Astrocyte (in vitro differentiated cells and primary cell): ENCODE data around the gene RAB22A. TPM values are rescaled to one million over a fixed set of nuclear protein-coding genes. Genes with fewer than 3 reads are reported as not detected.

Experiments
- DNase-seq: peaks from one replicate; pipeline ENCODE4 v3.0.0-alpha.2; 2010; ENCODE audit warnings: low read depth
- FAIRE-seq: peaks from 2 replicates; lab custom pipeline; 2011; peaks lifted over from hg19 to GRCh38; lab: Jason Lieb, UNC
- H2AFZ ChIP-seq: 2 replicates; pipeline ENCODE4 v1.6.0; 2012; ENCODE audit warnings: low read depth, low read length, inconsistent platforms
- H3K27ac ChIP-seq: 2 replicates; pipeline ENCODE4 v1.5.1; 2011; ENCODE audit warnings: low read depth, low read length, inconsistent platforms
- H3K27me3 ChIP-seq: 2 replicates; pipeline ENCODE4 v1.6.0; 2011; ENCODE audit warnings: low read length, inconsistent platforms; ENCODE audit not compliant: insufficient read depth
- H3K36me3 ChIP-seq: 2 replicates; pipeline ENCODE4 v1.5.1; 2011; ENCODE audit warnings: low read length, inconsistent platforms; ENCODE audit not compliant: insufficient read depth
- H3K4me1 ChIP-seq: 2 replicates; pipeline ENCODE4 v1.5.1; 2011; ENCODE audit warnings: low read length, inconsistent platforms; ENCODE audit not compliant: insufficient read depth
- H3K4me2 ChIP-seq: 2 replicates; pipeline ENCODE4 v1.6.0; 2012; ENCODE audit warnings: low read length, inconsistent platforms
- H3K4me3 ChIP-seq: 2 replicates; pipeline ENCODE4 v1.5.1; 2011; ENCODE audit warnings: low read depth, mild to moderate bottlenecking, low read length, inconsistent platforms; ENCODE audit not compliant: insufficient read depth
- H3K79me2 ChIP-seq: 2 replicates; pipeline ENCODE4 v1.6.0; 2012; ENCODE audit warnings: mild to moderate bottlenecking, low read length, inconsistent platforms; ENCODE audit not compliant: insufficient read depth
- H3K9ac ChIP-seq: 2 replicates; pipeline ENCODE4 v1.6.0; 2012; ENCODE audit warnings: mild to moderate bottlenecking, low read length, inconsistent platforms
- H3K9me3 ChIP-seq: 2 replicates; pipeline ENCODE4 v1.5.1; 2012; ENCODE audit warnings: low read depth, mild to moderate bottlenecking, low read length, inconsistent platforms; ENCODE audit not compliant: insufficient read depth
- H4K20me1 ChIP-seq: 2 replicates; pipeline ENCODE4 v1.6.0; 2012; ENCODE audit warnings: low read length, inconsistent platforms; ENCODE audit not compliant: insufficient read depth
- H3K27ac Mint-ChIP-seq: one replicate; pipeline ENCODE4 v1.8.0; 2021; ENCODE audit warnings: mild to moderate bottlenecking, mixed read lengths; ENCODE audit not compliant: unreplicated experiment
- H3K27me3 Mint-ChIP-seq: one replicate; pipeline ENCODE4 v1.8.0; 2021; ENCODE audit warnings: low read depth, mixed read lengths; ENCODE audit not compliant: unreplicated experiment
- H3K36me3 Mint-ChIP-seq: one replicate; pipeline ENCODE4 v1.8.0; 2021; ENCODE audit warnings: low read depth, mixed read lengths; ENCODE audit not compliant: unreplicated experiment
- H3K4me1 Mint-ChIP-seq: one replicate; pipeline ENCODE4 v1.8.0; 2021; ENCODE audit warnings: low read depth, mixed read lengths; ENCODE audit not compliant: unreplicated experiment
- H3K4me3 Mint-ChIP-seq: one replicate; pipeline ENCODE4 v1.8.0; 2021; ENCODE audit warnings: mild to moderate bottlenecking, moderate library complexity, mixed read lengths; ENCODE audit not compliant: unreplicated experiment
- H3K9me3 Mint-ChIP-seq: one replicate; pipeline ENCODE4 v1.8.0; 2021; ENCODE audit warnings: mild to moderate bottlenecking, mixed read lengths; ENCODE audit not compliant: unreplicated experiment
- CTCF ChIP-seq: IDR thresholded peaks from 2 replicates; pipeline ENCODE4 v1.5.1; 2011; ENCODE audit warnings: low read depth, mild to moderate bottlenecking, inconsistent platforms, low read length, moderate library complexity; ENCODE audit not compliant: insufficient read depth
- EZH2 ChIP-seq: IDR thresholded peaks from 2 replicates; pipeline ENCODE4 v1.6.1; 2012; ENCODE audit warnings: mild to moderate bottlenecking, low read length, inconsistent platforms; ENCODE audit not compliant: insufficient read depth
- total RNA-seq: library from RNA; stranded (reverse); gene quantifications from 2 replicates; pipeline ENCODE4 v1.2.1, GENCODE V29; 2021

The RAB22A gene
- total RNA-seq, 1 donor from 2014 or later: 16.6 TPM

GRCh38 chr20:58397429-58397828, 87.9 kb downstream of the RAB22A start:
- Mint-ChIP-seq H3K4me1 (peaks cover 21% of the 10 kb centered on the region), H3K27ac (no peak overlapping the region), H3K9me3 (no peaks in the 10 kb centered on the region), H3K27me3 (no peaks in the 10 kb centered on the region), H3K4me3 (no peak overlapping the region), H3K36me3 (peaks cover 13% of the 10 kb centered on the region)
- Histone ChIP-seq H3K36me3 (peaks cover 4% of the 10 kb centered on the region), H3K79me2 (peaks cover 98% of the 10 kb centered on the region), H3K9me3 (no peaks in the 10 kb centered on the region), H3K4me2 (no peak overlapping the region), H3K27me3 (no peaks in the 10 kb centered on the region), H4K20me1 (peaks cover 92% of the 10 kb centered on the region), H3K27ac (no peak overlapping the region), H3K4me1 (peaks cover 4% of the 10 kb centered on the region), H3K9ac (no peak overlapping the region), H3K4me3 (no peak overlapping the region), H2AFZ (no peak overlapping the region)
- no peak for FAIRE-seq
- DNase-seq: no peak
- TF ChIP-seq CTCF (no peak), EZH2 (no peak)

GRCh38 chr20:58398254-58398653, 88.7 kb downstream of the RAB22A start:
- FAIRE-seq: no peak
- H3K27me3 ChIP-seq: no peaks in the 10 kb centered on the region
- H3K36me3 Mint-ChIP-seq: peaks cover 13% of the 10 kb centered on the region
- peaks cover 4% of the 10 kb centered on the region for H3K36me3 ChIP-seq
- no peak overlapping the region for H3K4me3 ChIP-seq
- DNase-seq: no peak
- no peak overlapping the region for H3K4me3 Mint-ChIP-seq
- H2AFZ ChIP-seq: no peak overlapping the region
- H3K9ac ChIP-seq: no peak overlapping the region
- TF ChIP-seq EZH2 (no peak), CTCF (no peak)
- H3K4me2 ChIP-seq: no peak overlapping the region
- no peak overlapping the region for H3K27ac Mint-ChIP-seq
- peaks cover 3% of the 10 kb centered on the region for H3K4me1 ChIP-seq
- H3K27me3 Mint-ChIP-seq: no peaks in the 10 kb centered on the region
- H3K27ac ChIP-seq: no peak overlapping the region
- H3K9me3 Mint-ChIP-seq: no peaks in the 10 kb centered on the region
- peaks cover 98% of the 10 kb centered on the region for H3K79me2 ChIP-seq
- peaks cover 92% of the 10 kb centered on the region for H4K20me1 ChIP-seq
- H3K9me3 ChIP-seq: no peaks in the 10 kb centered on the region
- peaks cover 14% of the 10 kb centered on the region for H3K4me1 Mint-ChIP-seq

GRCh38 chr20:58399926-58400325, 90.4 kb downstream of the RAB22A start:
- no peaks in the 10 kb centered on the region for H3K27me3 ChIP-seq
- no peaks in the 10 kb centered on the region for H3K9me3 ChIP-seq
- DNase-seq (no peak), FAIRE-seq (no peak)
- H3K4me3 Mint-ChIP-seq: no peak overlapping the region
- no peaks in the 10 kb centered on the region for H3K27me3 Mint-ChIP-seq
- H3K27ac ChIP-seq: no peak overlapping the region
- H3K79me2 ChIP-seq: peaks cover 98% of the 10 kb centered on the region
- TF ChIP-seq CTCF: no peak
- peaks cover 8% of the 10 kb centered on the region for H3K36me3 Mint-ChIP-seq
- peaks cover 7% of the 10 kb centered on the region for H3K4me1 Mint-ChIP-seq
- H3K9ac ChIP-seq: no peak overlapping the region
- H3K36me3 ChIP-seq: peaks cover 4% of the 10 kb centered on the region
- H3K4me2 ChIP-seq: no peak overlapping the region
- H2AFZ ChIP-seq: no peak overlapping the region
- H3K4me3 ChIP-seq: no peak overlapping the region
- no peak overlapping the region for H3K27ac Mint-ChIP-seq
- peaks cover 92% of the 10 kb centered on the region for H4K20me1 ChIP-seq
- no peaks in the 10 kb centered on the region for H3K9me3 Mint-ChIP-seq
- no peaks in the 10 kb centered on the region for H3K4me1 ChIP-seq
